ENCODE measurements around the gene GATAD2A. TPM values are rescaled to one million over a fixed set of nuclear protein-coding genes. Genes with fewer than 3 reads are reported as not detected.

GATAD2A gene
- total RNA-seq, 1 donor from 2014 or later: 163 TPM

- Histone ChIP-seq H3K4me2 (ENCODE audit: low read length) (no peak overlapping the region), H3K27me3 (ENCODE audit: insufficient read depth, low read length) (no peaks in the 10 kb centered on the region), H3K4me1 (ENCODE audit: insufficient read depth, low read length) (peaks cover 6% of the 10 kb centered on the region), H3K9me3 (ENCODE audit: insufficient read depth, low read depth, low read length) (no peaks in the 10 kb centered on the region), H3K79me2 (ENCODE audit: insufficient read depth, low read length) (peaks cover 4% of the 10 kb centered on the region), H4K20me1 (ENCODE audit: insufficient read depth, low read length) (no peaks in the 10 kb centered on the region), H3K4me3 (ENCODE audit: insufficient read depth, low read depth, low read length) (no peak overlapping the region), H3K9ac (ENCODE audit: low read length) (no peak overlapping the region), H3K36me3 (ENCODE audit: insufficient read depth, low read length) (no peaks in the 10 kb centered on the region), H2AFZ (ENCODE audit: low read depth, low read length) (no peak overlapping the region), H3K27ac (ENCODE audit: low read depth, low read length) (no peak overlapping the region)
- H3K4me3 Mint-ChIP-seq (ENCODE audit: unreplicated experiment): no peak overlapping the region
- TF ChIP-seq EZH2 (IDR thresholded peaks at IDR 0.05; ENCODE audit: insufficient read depth, low read length): no peak
- TF ChIP-seq, protein P1, sequence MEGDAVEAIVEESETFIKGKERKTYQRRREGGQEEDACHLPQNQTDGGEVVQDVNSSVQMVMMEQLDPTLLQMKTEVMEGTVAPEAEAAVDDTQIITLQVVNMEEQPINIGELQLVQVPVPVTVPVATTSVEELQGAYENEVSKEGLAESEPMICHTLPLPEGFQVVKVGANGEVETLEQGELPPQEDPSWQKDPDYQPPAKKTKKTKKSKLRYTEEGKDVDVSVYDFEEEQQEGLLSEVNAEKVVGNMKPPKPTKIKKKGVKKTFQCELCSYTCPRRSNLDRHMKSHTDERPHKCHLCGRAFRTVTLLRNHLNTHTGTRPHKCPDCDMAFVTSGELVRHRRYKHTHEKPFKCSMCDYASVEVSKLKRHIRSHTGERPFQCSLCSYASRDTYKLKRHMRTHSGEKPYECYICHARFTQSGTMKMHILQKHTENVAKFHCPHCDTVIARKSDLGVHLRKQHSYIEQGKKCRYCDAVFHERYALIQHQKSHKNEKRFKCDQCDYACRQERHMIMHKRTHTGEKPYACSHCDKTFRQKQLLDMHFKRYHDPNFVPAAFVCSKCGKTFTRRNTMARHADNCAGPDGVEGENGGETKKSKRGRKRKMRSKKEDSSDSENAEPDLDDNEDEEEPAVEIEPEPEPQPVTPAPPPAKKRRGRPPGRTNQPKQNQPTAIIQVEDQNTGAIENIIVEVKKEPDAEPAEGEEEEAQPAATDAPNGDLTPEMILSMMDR (IDR thresholded peaks at IDR 0.05; ENCODE audit: insufficient read depth, low read depth, low read length): no peak
- no peaks in the 10 kb centered on the region for H3K36me3 Mint-ChIP-seq (ENCODE audit: low read depth, unreplicated experiment)
- FAIRE-seq: no peak
- no peaks in the 10 kb centered on the region for H3K27me3 Mint-ChIP-seq (ENCODE audit: low read depth, unreplicated experiment)
- no peak for DNase-seq (ENCODE audit: low read depth)
- H3K9me3 Mint-ChIP-seq (ENCODE audit: unreplicated experiment): no peaks in the 10 kb centered on the region
- no peak overlapping the region for H3K27ac Mint-ChIP-seq (ENCODE audit: unreplicated experiment)
- no peaks in the 10 kb centered on the region for H3K4me1 Mint-ChIP-seq (ENCODE audit: low read depth, unreplicated experiment)
Measured at GRCh38 chr19:19381007-19381926, 24.2 kb upstream of the GATAD2A start.

DNA sequence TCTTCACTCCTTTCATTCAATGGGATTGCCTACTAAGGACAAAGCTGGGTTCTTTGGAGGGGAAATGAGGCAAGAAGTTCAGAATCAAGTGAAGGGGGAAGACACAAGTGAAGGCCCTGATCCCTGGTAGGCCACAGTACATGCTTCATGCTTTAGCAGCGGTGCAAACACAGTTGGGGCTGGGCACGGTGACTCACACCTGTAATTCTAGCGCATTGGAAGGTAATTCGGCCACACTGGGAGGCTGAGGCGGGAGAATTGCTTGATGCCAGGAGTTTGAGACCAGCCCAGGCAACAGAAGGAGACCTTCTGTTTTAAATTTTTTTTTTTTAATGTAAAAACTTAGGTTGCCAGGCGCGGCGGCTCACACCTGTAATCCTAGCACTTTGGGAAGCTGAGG lies 23.4 kb upstream of the GATAD2A start:
- Mint-ChIP-seq H3K4me3 (ENCODE audit: unreplicated experiment) (no peak overlapping the region), H3K4me1 (ENCODE audit: low read depth, unreplicated experiment) (peaks cover 2% of the 10 kb centered on the region), H3K36me3 (ENCODE audit: low read depth, unreplicated experiment) (no peaks in the 10 kb centered on the region), H3K27me3 (ENCODE audit: low read depth, unreplicated experiment) (no peaks in the 10 kb centered on the region), H3K9me3 (ENCODE audit: unreplicated experiment) (no peaks in the 10 kb centered on the region), H3K27ac (ENCODE audit: unreplicated experiment) (no peak overlapping the region)
- DNase-seq (ENCODE audit: low read depth) (no peak), FAIRE-seq (no peak)
- Histone ChIP-seq H3K36me3 (ENCODE audit: insufficient read depth, low read length) (no peaks in the 10 kb centered on the region), H3K9me3 (ENCODE audit: insufficient read depth, low read depth, low read length) (no peaks in the 10 kb centered on the region), H2AFZ (ENCODE audit: low read depth, low read length) (no peak overlapping the region), H3K4me2 (ENCODE audit: low read length) (no peak overlapping the region), H3K79me2 (ENCODE audit: insufficient read depth, low read length) (peaks cover 12% of the 10 kb centered on the region), H4K20me1 (ENCODE audit: insufficient read depth, low read length) (peaks cover 8% of the 10 kb centered on the region), H3K9ac (ENCODE audit: low read length) (no peak overlapping the region), H3K27me3 (ENCODE audit: insufficient read depth, low read length) (no peaks in the 10 kb centered on the region), H3K4me3 (ENCODE audit: insufficient read depth, low read depth, low read length) (no peak overlapping the region), H3K4me1 (ENCODE audit: insufficient read depth, low read length) (peaks cover 11% of the 10 kb centered on the region), H3K27ac (ENCODE audit: low read depth, low read length) (no peak overlapping the region)
- no peak for TF ChIP-seq EZH2 (IDR thresholded peaks at IDR 0.05; ENCODE audit: insufficient read depth, low read length)
- TF ChIP-seq, protein P1 (IDR thresholded peaks at IDR 0.05; ENCODE audit: insufficient read depth, low read depth, low read length): no peak

DNA sequence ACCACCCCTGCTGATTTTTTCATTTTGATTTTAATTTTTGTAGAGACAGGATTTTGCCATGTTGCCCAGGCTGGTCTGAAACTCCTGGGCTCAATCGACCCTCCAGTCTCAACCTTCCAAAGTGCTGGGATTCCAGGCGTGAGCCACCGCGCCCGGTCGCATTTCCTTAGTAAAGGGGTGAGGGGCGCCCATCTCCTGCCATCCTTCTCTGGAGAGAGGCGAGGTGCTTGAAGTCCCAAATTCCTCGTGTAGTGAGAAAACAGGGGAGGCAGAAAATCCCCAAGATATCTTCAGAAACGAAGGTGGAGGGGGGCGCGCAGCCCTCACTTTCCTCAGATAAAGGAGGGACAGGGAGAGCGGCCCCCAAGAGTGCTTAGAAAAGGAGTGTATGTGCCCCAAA lies 21.0 kb upstream of the GATAD2A start:
- Mint-ChIP-seq H3K4me3 (ENCODE audit: unreplicated experiment) (peak overlapping the region; percentile 69), H3K9me3 (ENCODE audit: unreplicated experiment) (no peaks in the 10 kb centered on the region), H3K4me1 (ENCODE audit: low read depth, unreplicated experiment) (peaks cover 17% of the 10 kb centered on the region), H3K27ac (ENCODE audit: unreplicated experiment) (no peak overlapping the region), H3K36me3 (ENCODE audit: low read depth, unreplicated experiment) (peaks cover 4% of the 10 kb centered on the region), H3K27me3 (ENCODE audit: low read depth, unreplicated experiment) (no peaks in the 10 kb centered on the region)
- peak overlapping the region; percentile 71 for H2AFZ ChIP-seq (ENCODE audit: low read depth, low read length)
- peak overlapping the region; percentile 87 for H3K4me2 ChIP-seq (ENCODE audit: low read length)
- peaks cover 11% of the 10 kb centered on the region for H3K4me1 ChIP-seq (ENCODE audit: insufficient read depth, low read length)
- no peak overlapping the region for H3K27ac ChIP-seq (ENCODE audit: low read depth, low read length)
- no peak for FAIRE-seq
- no peak for DNase-seq (ENCODE audit: low read depth)
- no peaks in the 10 kb centered on the region for H3K36me3 ChIP-seq (ENCODE audit: insufficient read depth, low read length)
- TF ChIP-seq, protein P1 (IDR thresholded peaks at IDR 0.05; ENCODE audit: insufficient read depth, low read depth, low read length): no peak
- TF ChIP-seq EZH2 (IDR thresholded peaks at IDR 0.05; ENCODE audit: insufficient read depth, low read length): no peak
- peak overlapping the region; percentile 80 for H3K9ac ChIP-seq (ENCODE audit: low read length)
- H4K20me1 ChIP-seq (ENCODE audit: insufficient read depth, low read length): peaks cover 14% of the 10 kb centered on the region
- peak overlapping the region; percentile 56 for H3K4me3 ChIP-seq (ENCODE audit: insufficient read depth, low read depth, low read length)
- H3K27me3 ChIP-seq (ENCODE audit: insufficient read depth, low read length): no peaks in the 10 kb centered on the region
- H3K79me2 ChIP-seq (ENCODE audit: insufficient read depth, low read length): peaks cover 32% of the 10 kb centered on the region
- no peaks in the 10 kb centered on the region for H3K9me3 ChIP-seq (ENCODE audit: insufficient read depth, low read depth, low read length)

All from astrocyte (in vitro differentiated cells and primary cell).